Measurements from ENCODE around the gene RAB3GAP2. TPM values are rescaled to one million over a fixed set of nuclear protein-coding genes. Genes with fewer than 3 reads are reported as not detected.
"Not testable (repeated sequence)": the region's sequence is repeated elsewhere in the genome, so short reads cannot be mapped to it uniquely, and the experiment has no call there.

RAB3GAP2 gene
- total and polyA plus RNA-seq, 2 experiments from 2014 or later, result 9.9 to 14.5 TPM

GRCh38 chr1:220274251-220274855 is 2.1 kb upstream of the RAB3GAP2 start:
- peak in 1 of 2 donors; percentile 92 for DNase-seq (ENCODE audit: low read depth in 1 of 2, low spot score in 1 of 2)
- TF ChIP-seq CTCF (IDR thresholded peaks at IDR 0.05; ENCODE audit: low read depth, low read length), result no peak
- Histone ChIP-seq H3K4me1 (ENCODE audit: low read depth) (peaks cover 14% of the 10 kb centered on the region), H3K27me3 (no peaks in the 10 kb centered on the region), H3K36me3 (no peaks in the 10 kb centered on the region), H3K4me3 (no peak overlapping the region), H3K9me3 (ENCODE audit: low read depth) (no peaks in the 10 kb centered on the region), H3K27ac (no peak overlapping the region)

GRCh38 chr1:220272841-220273090 is 513 bp upstream of the RAB3GAP2 start:
- H3K9me3 ChIP-seq (ENCODE audit: low read depth), result no peaks in the 10 kb centered on the region
- TF ChIP-seq CTCF (IDR thresholded peaks at IDR 0.05; ENCODE audit: low read depth, low read length), result no peak
- H3K4me3 ChIP-seq, result peak overlapping the region; percentile 84
- peak overlapping the region; percentile 85 for H3K27ac ChIP-seq
- peaks cover 14% of the 10 kb centered on the region for H3K4me1 ChIP-seq (ENCODE audit: low read depth)
- DNase-seq (ENCODE audit: low read depth in 1 of 2, low spot score in 1 of 2), result no peak
- no peaks in the 10 kb centered on the region for H3K36me3 ChIP-seq
- no peaks in the 10 kb centered on the region for H3K27me3 ChIP-seq

- peak overlapping the region; percentile 84 for H3K4me3 ChIP-seq
- no peaks in the 10 kb centered on the region for H3K36me3 ChIP-seq
- TF ChIP-seq CTCF (IDR thresholded peaks at IDR 0.05; ENCODE audit: low read depth, low read length), result no peak
- H3K27ac ChIP-seq, result peak overlapping the region; percentile 85
- peak; percentile 25 to 49 for DNase-seq (ENCODE audit: low read depth in 1 of 2, low spot score in 1 of 2)
- peaks cover 14% of the 10 kb centered on the region for H3K4me1 ChIP-seq (ENCODE audit: low read depth)
- H3K27me3 ChIP-seq, result no peaks in the 10 kb centered on the region
- no peaks in the 10 kb centered on the region for H3K9me3 ChIP-seq (ENCODE audit: low read depth)
Observed at GRCh38 chr1:220271706-220272046, 577 bp downstream of the RAB3GAP2 start.

GRCh38 chr1:220269036-220269435 is 3.2 kb downstream of the RAB3GAP2 start:
- H3K4me3 ChIP-seq, result no peak overlapping the region
- no peak overlapping the region for H3K27ac ChIP-seq
- H3K27me3 ChIP-seq, result no peaks in the 10 kb centered on the region
- no peak for TF ChIP-seq CTCF (IDR thresholded peaks at IDR 0.05; ENCODE audit: low read depth, low read length)
- no peaks in the 10 kb centered on the region for H3K36me3 ChIP-seq
- no peaks in the 10 kb centered on the region for H3K9me3 ChIP-seq (ENCODE audit: low read depth)
- no peak for DNase-seq (ENCODE audit: low read depth in 1 of 2, low spot score in 1 of 2)
- peaks cover 14% of the 10 kb centered on the region for H3K4me1 ChIP-seq (ENCODE audit: low read depth)

- Histone ChIP-seq H3K4me1 (ENCODE audit: low read depth) (peaks cover 14% of the 10 kb centered on the region), H3K9me3 (ENCODE audit: low read depth) (no peaks in the 10 kb centered on the region), H3K27me3 (no peaks in the 10 kb centered on the region), H3K36me3 (peaks cover 3% of the 10 kb centered on the region), H3K27ac (peak overlapping the region; percentile 25), H3K4me3 (no peak overlapping the region)
- TF ChIP-seq CTCF (IDR thresholded peaks at IDR 0.05; ENCODE audit: low read depth, low read length), result no peak
- DNase-seq (ENCODE audit: low read depth in 1 of 2, low spot score in 1 of 2), result no peak
Observed at GRCh38 chr1:220267630-220268029, 4.6 kb downstream of the RAB3GAP2 start.

- not testable (repeated sequence) for H3K4me1 ChIP-seq (ENCODE audit: low read depth); H3K27ac ChIP-seq; DNase-seq (ENCODE audit: low read depth in 1 of 2, low spot score in 1 of 2)
Observed at GRCh38 chr1:220260228-220260627, 12.0 kb downstream of the RAB3GAP2 start.

GRCh38 chr1:220259756-220260155 is 12.5 kb downstream of the RAB3GAP2 start:
- H3K4me3 ChIP-seq; H3K27ac ChIP-seq; DNase-seq (ENCODE audit: low read depth in 1 of 2, low spot score in 1 of 2); H3K9me3 ChIP-seq (ENCODE audit: low read depth); H3K36me3 ChIP-seq; H3K4me1 ChIP-seq (ENCODE audit: low read depth); H3K27me3 ChIP-seq: not testable (repeated sequence)

More at GRCh38 chr1:220260228-220260627, 12.0 kb downstream of the RAB3GAP2 start:
- H3K4me3 ChIP-seq; H3K27me3 ChIP-seq; H3K36me3 ChIP-seq; H3K9me3 ChIP-seq (ENCODE audit: low read depth): not testable (repeated sequence)

- H3K4me3 ChIP-seq; H3K36me3 ChIP-seq; H3K9me3 ChIP-seq (ENCODE audit: low read depth); H3K27me3 ChIP-seq; H3K27ac ChIP-seq; DNase-seq (ENCODE audit: low read depth in 1 of 2, low spot score in 1 of 2); H3K4me1 ChIP-seq (ENCODE audit: low read depth): not testable (repeated sequence)
Observed at GRCh38 chr1:220256194-220256593, 16.1 kb downstream of the RAB3GAP2 start.
